Prostate gland (tissue), 2 donors: ENCODE data around the gene CDC42EP3.

Experiments
- CTCF ChIP-seq, 4 experiments: fragments of 200-600 bp in 2 of 4; fragments of 450-650 bp in 2 of 4; sonication (generic) in 2 of 4; IDR thresholded peaks; 1 replicate in 3 of 4; 2 replicates in 1 of 4; pipeline ENCODE4 v1.5.1; 2016 to 2019; ENCODE audit warnings: antibody characterized with exemption in 4 of 4, mild to moderate bottlenecking in 2 of 4, moderate library complexity in 2 of 4
- POLR2A ChIP-seq: fragments of 450-650 bp; IDR thresholded peaks from one replicate; pipeline ENCODE4 v1.6.1; 2016; ENCODE audit warnings: antibody characterized with exemption, mild to moderate bottlenecking
- POLR2AphosphoS5 ChIP-seq: sonication (generic); formaldehyde crosslinking; IDR thresholded peaks from one replicate; pipeline ENCODE4 v1.6.1; 2017; ENCODE audit warnings: antibody characterized with exemption

- no peak for TF ChIP-seq POLR2A
- TF ChIP-seq POLR2AphosphoS5 = no peak
- TF ChIP-seq CTCF (IDR thresholded peaks at IDR 0.05) = no peak
Measured at GRCh38 chr2:37602702-37603101, 68.7 kb downstream of the CDC42EP3 start.
